HPDE6-E6E7 (cell line): ENCODE data around the gene ITGB1BP1.
A peak's percentile ranks its signal among the peaks of the same experiment; 100 is the strongest.
"Not testable (repeated sequence)": the region's sequence is repeated elsewhere in the genome, so short reads cannot be mapped to it uniquely, and the experiment has no call there.

Experiments used
- DNase-seq: peaks from one replicate; pipeline ENCODE4 v3.0.0; 2011; ENCODE audit warnings: missing footprints; ENCODE audit errors: extremely low spot score

Gene ITGB1BP1

DNA sequence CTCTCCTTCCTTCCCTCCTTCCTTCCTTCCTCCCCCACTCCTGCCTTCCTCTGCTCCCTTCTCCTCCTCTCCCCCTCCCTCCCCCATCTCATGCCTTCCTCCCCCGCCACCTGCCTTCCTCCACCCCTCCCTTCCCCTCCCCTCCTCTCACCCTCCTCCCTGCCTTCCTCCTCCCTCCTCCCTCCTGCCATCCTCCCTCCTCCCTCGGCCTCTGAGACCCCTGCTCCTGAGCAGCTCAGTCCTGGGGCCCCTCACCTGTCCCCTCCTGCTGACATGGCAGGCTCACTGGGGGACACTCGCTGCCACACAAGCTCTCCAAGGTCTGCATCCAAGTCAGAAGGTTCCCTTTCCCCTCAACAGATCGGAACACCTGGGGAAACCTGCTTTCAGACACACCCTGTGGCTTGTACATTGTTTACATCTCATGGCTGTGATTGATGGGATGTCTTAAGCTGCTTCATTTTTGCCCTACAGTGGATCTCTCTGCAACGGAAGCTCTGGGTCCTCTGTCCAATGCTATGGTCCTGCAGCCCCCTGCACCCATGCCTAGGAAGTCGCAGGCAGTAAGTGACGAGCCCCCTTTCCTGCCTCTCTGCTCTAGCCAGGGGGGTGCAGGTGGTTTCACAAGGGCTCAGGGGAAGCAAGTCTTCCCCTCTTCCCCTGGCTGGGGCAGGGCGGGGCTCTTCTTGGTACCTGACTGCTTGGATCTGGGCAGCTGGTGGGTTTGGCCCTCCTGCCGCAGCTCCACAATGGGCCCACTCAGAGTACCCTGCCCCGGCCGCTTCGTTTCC, 22.9 kb downstream of the ITGB1BP1 start:
- no peak for DNase-seq

DNA sequence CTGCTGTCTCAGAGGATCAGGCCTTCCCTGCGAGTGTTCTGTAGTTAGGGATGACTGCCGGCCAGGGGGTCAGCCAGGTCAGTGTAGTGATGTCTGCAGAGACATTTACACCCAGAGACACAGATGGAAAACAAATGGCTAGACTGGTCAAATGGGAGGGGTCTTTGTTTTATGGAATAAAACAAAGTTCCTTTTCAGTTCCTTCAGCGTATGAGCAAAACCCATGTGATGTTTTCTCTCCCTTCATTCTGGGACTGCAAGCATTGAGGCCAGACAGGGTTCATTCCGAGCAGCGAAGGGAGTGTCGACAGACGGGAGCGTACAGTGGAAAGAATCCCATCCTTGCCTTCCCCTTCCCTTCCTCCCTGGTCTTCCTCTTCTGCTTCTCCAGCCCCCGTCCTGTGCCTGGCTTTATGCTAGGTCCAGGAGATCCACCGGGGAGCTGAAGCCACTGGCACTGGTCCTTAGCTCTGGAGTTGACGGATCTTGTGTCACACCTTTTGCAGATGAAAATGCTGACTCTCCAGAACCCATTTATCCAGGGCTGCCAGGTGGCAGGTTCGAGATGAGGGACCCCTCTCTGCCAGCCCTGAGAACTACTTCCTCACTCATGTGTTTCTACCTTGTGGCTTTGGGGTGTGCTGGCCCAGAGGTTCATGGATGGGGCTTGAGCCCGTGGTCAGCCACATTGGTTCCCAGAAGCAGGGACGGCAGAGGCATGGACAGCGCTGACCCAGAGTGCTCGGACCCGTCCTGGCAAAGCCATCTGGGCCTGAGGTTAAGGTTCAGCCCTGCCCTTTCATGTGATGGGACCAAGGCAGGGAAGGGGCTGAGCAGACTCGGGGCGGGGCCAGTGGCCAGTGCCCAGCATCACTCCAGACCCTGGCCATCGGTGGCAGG, 24.2 kb downstream of the ITGB1BP1 start:
- DNase-seq, result no peak

DNA sequence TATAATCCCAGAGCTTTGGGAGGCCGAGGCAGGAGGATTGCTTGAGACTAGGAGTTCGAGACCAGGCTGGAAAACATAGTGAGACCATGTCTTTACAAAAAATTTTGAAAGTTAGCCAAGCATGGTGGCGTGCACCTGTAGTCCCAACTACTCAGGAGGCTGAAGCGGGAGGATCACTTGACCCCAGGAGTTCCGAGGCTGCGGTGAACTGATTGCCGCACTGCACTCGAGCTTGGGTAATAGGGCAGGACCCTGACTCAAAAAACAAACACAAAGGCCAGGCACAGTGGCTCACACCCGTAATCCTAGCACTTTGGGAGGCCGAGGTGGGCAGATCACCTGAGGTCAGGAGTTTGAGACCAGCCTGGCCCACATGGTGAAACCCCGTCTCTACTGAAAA, 25.1 kb downstream of the ITGB1BP1 start:
- not testable (repeated sequence) for DNase-seq

DNA sequence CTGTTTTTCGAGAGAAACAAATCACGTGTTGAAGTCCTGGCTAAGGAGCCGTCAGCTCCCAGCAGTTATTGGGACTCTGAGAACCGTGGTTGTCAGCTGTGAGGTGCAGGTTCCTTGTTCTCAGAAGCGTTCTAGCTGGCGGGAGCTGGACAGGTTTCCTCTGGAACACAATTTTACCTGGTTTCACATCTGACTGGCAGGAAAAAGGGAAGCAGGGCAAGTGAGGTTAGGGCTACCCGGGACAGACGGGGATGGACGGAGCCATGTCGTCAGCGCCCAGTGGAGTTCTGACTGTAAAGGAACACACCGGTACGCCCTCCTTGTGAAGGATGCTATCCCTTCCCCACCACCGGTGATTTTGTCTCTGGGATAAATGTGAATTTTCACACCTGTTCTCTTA, 26.1 kb downstream of the ITGB1BP1 start:
- DNase-seq, result no peak

DNA sequence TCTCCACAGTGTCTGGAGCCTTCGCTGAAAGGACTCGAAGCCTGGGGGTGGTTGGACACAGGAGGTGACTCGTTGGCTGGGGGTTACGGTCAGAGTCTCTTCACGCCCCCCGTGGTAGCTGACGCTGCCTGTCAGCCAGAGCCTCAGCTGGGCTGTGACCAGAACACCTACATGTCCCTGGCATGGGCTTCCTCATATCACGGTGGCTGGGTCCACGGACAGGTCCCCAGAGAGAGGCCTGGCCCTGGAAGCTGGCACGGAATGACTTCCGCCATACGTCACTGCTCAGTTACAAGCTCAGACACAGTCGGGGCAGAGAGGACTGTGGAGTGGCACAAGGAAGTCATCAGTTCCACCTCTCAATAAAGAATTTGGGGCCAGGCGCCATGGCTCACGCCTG, 28.5 kb downstream of the ITGB1BP1 start:
- no peak for DNase-seq

DNA sequence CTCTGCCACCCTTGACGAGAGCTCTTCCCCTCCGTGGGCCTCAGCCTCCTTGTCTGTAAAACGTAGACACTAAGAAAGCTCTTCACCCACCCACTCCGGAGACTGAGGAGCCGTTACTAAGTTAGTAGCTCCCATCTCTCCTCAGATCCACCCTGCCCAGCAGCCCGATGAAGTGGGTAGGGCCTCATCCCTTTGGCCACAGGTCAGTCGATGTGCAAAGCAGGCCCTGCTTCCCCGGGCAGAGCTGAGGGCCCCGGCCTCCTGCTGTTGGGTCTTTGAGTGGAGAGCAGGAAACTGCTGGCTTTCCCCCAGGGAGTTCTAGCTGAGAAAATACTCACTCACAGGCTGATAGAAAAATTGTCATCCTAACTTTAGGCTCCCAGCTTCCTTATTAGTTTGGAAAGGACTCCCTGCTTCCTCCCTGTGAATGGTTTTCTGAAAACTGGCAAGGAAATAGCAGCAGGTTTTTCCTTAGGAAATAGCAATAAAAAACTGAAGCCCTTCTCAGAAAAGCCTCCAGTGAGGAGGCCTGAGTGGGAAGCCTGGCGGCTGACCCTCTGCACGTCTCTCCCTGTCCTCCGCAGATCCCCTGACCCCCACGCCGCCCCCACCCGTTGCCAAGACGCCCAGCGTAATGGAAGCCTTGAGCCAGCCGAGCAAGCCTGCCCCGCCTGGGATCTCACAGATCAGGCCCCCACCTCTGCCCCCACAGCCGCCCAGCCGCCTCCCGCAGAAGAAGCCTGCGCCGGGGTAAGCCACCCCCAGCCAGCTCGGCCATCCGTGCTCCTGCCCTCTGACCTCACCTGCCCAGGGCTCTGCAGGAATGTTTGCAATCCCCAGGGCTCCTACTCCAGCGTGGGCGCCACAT, 30.2 kb downstream of the ITGB1BP1 start:
- no peak for DNase-seq

DNA sequence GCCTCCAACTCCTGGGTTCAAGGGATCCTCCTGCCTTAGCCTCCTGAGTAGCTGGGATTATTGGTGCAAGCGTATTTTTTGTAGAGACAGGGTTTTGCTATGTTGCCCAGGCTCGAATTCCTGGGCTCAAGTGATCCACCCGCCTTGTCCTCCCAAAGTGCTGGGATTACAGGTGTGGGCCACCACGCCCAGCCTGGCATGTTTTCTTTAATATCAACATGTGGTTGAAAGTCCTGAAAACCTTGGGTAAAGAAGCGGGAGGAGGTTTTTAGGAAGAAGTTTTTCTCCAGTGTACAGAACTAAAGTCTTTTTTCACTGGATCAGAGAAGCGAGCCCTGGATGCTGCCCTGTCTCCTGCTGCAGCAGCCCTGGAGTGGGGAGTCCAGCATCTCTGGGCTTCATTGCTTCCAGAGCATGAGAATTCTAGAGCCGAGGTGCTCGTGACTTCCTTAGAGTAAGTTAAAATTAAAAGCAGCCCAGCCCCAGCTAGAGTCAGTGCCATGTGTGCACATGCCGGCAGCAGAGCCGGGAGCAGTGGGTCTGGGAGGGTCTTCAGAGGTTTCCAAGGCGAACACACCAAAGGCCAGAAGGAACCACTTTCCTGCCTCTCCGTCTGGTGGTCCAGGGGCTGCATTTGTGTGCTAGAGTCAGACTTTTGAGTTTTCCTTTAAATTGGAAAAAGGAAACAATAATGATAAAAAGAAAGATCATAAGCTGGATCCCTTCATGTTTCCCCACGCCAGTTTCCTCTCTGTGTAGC, 31.2 kb downstream of the ITGB1BP1 start:
- DNase-seq, result no peak

DNA sequence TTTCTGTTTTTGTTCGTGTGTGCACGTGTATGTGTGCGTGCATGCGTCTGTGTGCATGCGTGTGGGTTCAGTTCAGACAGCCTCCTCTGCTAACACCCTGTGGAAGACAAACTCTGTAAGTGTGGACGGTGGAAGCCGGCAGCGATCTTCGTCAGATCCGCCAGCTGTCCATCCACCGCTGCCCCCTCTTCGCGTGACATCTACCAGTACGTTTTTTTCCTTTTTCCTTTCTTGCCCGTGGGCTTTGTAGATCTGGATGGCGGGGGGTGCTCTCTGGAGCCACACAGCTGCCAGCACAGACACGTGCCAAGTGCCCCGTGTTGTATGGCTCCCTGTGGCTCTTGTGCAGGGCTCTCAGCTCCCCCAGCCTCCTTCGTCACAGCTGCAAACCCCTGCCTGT, 32.3 kb downstream of the ITGB1BP1 start:
- DNase-seq, result no peak

DNA sequence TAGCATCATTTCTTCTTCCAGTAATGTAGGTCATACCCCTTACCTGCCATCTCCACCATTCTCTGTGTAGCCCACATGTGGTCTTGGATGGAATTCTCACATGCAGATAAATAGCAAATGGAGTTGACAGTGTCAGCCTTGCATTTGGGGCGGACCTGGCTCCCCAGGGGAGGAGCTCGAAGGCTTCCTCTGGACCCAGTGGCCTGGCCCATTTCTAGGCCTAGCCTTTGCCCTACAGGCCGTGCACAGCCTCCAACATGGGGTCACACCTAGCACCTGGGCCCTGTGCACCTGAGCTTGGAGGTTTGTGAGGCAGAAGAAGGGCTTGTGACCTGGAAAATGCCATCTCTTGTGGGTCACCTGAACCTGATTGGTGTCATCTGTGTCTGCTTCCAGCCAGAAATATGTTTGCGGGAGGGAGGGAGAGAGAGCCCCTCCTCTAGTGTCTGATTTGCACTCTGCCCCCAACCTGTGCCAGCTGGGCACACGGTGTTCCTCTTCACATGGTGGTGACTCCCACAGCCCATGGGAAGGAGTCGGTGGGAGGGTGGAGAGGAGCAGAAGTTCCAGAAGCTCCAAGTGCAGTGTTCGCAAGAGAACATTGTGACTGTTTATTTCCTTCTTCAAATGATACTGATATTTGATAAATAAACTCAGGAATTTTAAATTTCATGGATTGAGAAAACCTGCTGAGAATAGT, 33.0 kb downstream of the ITGB1BP1 start:
- DNase-seq, result no peak

DNA sequence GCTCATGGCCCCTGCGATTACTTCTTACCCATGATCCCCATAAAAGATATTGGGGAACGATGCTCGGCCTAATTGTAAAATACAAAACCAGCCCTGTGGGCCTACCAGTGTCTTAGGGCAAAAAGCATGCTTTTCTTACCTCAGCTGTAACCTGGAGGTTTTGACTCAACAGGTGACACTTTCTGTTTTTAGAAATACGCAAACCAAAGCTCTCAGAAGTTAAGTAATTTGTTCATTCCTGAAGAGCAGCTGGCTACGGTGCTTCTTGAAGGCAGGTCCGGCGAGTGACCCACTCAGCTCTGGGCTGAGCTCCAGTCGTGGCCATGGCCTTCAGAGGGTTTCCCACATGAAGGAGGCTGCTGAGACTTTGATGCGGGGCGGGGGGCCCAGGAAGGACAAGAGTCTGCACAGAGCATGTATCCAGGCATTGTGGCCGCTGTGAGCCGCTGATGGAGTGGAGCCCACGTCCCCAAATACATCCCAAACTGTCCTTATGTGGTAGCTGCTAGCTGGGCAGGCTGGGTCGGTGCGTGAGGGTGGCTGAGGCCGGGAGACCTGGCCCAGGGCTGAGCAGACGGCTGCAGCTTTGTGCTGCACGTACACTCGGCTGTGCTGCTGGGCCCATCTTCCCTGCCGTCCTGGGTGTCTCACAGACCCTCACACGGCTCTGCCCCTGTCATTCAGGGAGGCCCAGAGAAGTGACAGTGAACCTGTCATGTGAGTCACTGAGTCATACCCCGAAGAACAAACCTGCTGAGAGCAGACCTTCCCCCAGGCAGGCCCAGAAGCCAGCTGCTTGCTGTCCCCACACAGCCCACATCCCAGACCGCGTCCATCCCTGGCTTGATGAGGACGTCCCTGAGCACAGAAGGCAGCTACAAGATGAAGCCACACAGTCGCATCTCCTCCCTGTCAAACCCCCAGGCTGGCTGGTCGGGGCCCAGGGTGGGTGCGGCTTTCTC, 34.1 kb downstream of the ITGB1BP1 start:
- DNase-seq, result no peak

DNA sequence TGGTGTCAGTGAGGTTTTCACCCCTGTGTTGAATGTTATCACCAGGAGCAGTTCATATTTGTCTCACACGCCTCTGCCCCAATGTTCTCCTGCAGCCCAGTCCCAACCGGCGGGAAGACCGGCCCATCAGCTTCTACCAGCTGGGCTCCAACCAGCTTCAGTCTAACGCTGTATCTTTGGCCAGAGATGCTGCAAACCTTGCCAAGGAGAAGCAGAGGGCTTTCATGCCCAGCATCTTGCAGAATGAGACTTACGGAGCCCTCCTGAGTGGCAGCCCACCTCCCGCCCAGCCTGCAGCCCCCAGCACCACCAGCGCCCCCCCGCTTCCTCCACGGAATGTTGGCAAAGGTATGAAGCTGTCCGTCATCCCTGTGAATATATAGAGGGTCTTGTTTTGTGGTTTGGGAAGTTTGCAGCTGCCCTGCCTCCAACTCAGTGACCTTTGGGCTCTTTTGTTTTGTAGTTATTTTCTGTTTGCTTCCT, 35.1 kb downstream of the ITGB1BP1 start:
- no peak for DNase-seq

DNA sequence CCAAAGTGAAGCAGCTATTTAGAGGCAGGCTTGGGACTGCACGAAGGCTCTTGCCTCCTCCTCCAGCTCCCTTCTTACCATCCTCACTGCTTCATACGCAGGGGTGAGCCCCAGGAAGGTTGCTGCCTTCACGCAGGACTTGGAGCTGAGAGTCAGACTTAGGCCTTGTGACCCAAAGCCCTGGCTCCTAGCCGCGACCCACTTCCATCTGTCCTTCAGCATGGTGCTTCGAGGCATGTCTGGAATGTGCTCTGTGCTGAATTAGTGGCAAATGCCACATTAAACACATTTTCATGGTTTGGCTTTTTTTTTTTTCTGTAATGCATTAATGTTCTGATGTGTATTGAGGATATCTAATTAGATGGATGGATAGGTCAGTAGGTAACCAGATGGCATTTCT, 37.5 kb downstream of the ITGB1BP1 start:
- no peak for DNase-seq

DNA sequence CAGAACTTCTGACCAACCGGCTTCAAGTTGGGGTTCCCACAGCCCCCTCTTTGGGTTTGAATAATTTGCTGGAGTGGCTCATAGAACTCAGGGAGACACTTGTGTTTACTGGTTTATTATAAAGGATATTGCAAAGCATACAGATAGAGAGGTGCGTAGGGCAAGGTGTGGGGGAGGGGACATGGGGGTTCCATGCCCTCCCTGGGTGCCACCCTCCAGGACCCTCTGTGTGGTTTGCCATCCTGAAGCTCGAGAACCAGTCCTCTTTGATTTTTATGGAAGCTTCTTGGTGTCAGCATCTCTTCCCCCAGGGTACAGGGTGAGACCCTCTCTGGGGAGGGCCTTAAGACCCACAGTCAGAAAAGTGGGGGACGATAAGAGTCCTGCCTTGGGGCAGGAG, 38.8 kb downstream of the ITGB1BP1 start:
- DNase-seq, result no peak

DNA sequence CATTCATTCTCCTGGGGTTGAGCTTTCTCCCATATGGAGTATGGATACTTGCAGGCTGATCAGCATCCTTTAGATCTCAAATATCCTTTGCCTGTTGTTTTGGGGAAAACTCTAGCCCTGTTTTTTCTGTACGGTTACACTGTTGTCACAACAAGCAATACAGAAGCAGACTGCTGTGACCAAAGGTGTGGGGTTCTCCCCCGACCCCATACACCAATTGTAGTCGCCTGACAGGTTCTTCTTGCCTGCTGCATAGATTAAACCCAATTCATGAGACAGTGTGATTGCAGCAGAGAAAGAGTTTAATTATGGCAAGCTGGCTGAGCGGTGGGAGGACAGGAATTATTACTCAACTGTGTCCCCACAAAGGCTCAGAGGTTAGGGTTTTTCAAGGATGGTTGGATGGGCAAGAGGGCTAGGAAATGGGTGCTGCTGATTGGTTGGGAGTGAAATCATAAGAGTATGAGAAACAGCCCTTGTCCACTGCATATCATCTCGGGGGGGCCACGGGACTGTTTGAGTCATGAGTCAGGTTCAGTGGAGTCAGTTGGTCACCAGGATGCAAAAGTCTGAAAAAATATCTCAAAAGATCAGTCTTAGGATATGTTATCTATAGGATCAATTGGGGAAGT, 40.6 kb downstream of the ITGB1BP1 start:
- DNase-seq, result no peak

DNA sequence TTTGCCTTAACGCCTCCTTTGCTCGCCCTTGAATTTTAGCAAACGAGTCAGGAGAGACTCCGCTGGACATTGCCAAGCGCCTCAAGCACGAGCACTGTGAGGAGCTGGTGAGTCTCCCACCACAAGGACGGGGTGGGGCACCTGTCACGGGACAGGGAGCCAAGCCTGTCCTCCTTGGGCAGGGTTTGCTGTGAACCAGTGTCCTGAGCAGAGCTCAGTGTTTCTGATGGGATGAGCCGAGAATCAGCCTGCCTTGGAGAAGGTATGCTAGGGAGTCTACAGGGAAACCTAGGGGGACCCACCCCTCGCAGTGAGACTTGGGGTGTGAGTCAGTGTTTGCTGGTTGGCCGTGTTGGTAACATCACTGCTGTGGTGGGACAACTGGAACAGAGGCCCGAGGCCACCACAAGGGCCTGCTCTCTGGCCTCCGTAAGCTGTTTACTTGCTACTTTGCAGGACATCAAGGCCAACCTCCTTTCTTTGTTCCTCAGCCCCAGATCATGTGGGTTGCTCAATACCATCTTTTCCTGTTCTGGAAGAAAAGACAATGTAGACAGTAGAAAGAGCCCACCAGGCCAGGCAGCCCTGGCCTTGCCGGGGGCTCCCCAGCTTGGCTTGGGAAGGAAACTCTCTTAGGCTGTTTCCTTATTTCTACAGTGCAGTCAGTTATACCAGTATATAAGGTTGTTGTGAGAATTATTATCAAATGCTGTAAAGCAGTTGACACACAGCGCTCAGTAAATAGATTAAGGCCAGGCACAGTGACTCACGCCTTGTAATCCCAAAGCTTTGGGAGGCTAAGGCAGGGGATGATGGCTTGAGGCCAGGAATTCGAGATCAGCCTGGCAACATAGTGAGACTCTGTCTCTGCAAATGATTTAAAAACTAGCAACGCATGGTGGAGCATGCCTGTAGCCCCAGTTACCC, 42.4 kb downstream of the ITGB1BP1 start:
- DNase-seq, result peak; percentile 31

DNA sequence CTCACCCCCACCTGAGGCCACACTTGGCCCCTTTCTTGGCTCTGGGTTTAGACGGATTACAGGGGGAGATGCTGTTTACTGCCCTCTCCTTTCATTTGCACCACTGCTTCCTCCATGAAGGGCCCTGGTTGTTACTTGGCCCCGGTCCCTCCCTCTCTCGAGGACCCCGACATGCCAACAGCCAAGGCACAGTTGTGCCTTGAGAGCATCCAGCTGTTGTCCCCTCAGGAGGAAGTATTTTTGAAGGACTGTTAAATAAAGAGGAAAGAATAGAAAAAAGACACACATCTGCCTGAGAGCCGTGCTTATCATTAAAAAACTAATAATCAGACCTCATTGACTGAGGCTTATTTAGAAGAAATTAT, 44.0 kb downstream of the ITGB1BP1 start:
- DNase-seq, result no peak

DNA sequence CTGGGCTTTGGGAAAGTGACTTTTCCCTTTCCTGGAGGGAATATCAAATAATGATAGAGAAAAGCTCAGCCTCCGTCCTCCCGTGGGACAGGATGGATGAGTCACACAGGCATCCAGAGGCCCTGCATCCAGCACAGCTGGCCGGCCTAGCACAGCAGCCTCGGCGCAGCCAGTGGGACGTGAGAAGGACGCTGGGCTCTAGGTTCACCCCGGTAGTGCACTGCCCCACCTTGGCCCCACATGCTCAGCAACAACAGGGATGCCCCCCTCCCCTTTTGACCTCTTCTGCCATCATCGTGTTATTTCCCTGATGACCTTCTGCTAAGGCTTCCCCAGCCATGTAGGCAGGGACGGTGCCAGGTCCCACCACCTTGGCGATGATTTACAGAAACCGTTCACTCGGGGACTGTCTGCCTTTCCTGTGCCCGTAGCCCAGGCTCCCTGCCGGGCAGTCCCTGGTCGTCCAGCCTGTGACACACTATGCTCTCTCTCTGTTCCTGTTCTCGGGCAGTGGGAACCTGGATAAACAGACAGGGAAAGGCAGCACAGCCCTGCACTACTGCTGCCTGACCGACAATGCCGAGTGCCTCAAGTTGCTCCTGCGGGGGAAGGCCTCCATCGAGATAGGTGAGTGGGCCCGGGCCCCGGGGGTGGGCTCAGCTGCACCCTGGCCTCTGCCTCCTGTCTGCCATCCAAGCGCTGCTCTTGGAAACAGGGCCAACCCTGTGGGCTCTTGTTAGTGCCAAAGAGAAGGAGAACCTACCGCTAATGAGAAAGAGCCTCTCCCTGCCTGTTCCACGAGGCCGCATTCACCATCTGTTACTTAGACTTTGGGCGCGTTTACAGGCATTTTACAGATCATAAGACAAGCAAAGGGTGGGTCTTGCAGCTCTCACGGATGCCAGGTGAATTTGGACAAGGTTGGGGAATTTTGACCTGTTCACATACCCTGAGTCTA, 44.6 kb downstream of the ITGB1BP1 start:
- peak; percentile 66 for DNase-seq
